Measurements from ENCODE around the gene OR11A1.

The OR11A1 gene, protein sequence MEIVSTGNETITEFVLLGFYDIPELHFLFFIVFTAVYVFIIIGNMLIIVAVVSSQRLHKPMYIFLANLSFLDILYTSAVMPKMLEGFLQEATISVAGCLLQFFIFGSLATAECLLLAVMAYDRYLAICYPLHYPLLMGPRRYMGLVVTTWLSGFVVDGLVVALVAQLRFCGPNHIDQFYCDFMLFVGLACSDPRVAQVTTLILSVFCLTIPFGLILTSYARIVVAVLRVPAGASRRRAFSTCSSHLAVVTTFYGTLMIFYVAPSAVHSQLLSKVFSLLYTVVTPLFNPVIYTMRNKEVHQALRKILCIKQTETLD

DNA sequence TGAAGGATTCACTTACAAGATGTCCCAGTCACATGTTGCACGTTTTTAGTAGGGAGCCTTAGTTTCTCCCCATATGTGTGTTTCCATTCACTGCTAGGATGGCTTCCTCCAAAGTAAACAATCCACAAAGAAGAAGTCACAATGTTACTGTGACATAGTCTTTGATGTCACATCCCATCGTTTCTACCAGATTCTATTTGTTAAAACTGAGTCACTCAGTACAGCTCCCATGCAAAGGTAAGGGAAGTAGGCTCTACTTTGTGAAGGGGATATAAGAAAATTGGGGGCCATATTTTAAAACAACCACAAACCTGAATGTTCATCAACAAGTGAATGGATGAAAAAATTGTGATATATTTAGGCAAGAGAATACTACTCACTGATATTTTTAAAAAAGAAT, at the start of gene OR11A1, which contains the start of gene OR2H1:
OR11A1 (minus strand) TSS at position 101 of the 400 bp plus-strand sequence. CDS start 29,430 bp downstream, outside the sequence.
OR2H1 (plus strand) TSS at position 185 of the 400 bp plus-strand sequence. CDS start 4,615 bp downstream, outside the sequence.
- no peak for DNase-seq

DNA sequence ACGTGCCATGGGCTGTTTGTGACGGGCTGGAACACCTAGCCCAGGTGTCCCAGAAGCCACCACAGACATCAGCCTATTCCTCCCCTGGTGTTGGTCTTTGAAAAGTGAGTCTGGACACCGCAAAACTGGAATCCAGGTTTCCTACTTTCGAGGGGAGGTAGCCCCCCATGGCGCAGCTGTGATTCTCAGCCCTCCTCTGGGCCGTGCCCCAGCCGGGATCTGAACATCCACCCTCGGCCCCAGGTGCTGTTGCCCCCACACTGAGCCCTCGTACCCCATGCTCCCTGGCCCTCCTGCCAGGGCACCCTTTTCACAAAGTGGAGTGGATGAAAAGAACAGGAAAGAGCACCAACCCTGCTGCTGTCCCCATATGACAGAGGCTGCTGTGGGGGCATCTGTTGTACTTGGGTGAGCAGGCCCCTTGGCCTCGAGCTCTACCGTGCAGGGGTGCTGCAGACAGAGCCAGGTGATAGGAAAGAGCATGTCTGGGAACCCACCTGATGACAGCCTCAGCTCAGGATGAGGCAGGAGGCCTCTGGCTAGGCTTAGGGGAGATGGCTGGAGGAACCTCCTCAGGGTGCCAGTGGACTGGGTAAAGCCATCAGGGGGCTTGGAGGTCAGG, 49.7 kb upstream of the OR11A1 start:
- no peak for DNase-seq

DNA sequence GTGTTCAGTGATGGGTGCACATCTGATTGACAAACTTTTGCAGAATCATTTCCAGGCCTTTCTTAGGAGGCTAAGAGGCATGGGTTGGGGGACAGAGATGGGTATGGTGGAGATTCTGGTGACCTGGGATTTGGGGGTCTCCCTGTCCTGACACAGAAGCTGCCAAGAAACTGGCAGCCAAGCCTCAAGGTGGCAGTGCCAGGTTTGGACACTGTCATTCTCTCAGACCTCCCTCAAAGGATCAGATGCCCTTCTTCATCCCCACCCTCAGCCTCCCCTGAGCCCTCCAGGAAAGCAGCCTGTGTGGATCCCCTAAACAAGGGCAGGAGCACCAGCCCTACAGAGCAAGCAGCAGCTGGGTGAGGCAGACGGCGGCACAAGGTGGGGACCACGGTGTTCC, 48.9 kb upstream of the OR11A1 start:
- no peak for DNase-seq

DNA sequence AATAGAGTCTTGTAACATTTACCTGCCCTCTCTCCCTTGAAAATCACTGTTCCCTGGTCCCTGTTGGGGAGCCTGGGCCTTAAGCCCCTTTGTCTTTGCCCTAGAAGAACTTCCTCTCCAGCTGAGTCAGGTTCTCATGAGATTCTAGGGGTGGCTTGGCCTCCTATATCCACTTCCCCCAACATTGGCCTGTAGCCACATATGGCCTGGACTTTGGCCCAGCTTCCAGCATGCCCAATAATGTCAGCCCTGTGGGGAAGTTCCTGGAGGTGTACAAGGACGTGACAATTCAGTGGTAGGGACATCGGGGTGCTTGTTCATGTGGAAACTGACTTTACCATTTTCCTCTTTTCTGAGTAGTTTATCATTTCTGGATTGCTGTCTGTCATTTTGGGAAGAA, 48.1 kb upstream of the OR11A1 start:
- DNase-seq = no peak

DNA sequence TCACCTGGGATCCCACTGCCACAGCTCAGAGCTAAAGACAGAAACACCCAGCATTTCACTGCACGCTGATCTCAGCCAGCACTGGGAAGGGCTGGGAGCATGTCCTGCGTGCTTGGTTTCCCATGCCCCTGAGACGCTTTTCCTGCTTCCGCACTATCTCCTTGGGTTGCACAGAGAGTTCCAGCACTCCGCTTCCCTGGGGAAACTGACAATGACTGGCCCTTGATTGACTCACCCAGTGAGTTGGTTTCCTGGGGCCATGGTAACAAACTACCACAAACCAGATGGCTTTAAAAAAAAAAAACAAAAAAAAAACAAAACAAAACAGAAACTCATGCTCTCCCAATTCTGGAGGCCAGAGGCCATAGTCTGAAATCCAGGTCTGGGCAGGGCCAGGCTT, 45.7 kb upstream of the OR11A1 start:
- no peak for DNase-seq

DNA sequence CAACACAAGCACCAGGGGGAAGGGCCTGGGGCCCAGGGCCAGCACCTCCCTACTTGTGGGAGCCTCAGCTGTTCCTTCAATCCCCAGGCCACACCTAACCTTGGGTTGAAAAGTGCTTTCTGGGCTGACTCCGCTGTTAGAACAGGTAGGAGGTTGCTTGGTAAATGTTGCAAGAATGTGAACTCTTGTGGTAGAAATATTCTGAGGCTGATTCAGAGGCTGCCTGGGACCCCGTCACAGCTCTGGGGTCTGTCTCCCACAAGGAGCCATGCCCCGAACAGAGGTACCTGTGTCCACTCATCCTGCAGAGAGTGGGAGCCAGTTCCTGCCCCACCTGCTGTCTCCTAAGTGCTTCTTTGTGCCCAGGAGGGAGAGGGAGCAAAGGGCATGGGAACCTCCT, 45.3 kb upstream of the OR11A1 start:
- no peak for DNase-seq

DNA sequence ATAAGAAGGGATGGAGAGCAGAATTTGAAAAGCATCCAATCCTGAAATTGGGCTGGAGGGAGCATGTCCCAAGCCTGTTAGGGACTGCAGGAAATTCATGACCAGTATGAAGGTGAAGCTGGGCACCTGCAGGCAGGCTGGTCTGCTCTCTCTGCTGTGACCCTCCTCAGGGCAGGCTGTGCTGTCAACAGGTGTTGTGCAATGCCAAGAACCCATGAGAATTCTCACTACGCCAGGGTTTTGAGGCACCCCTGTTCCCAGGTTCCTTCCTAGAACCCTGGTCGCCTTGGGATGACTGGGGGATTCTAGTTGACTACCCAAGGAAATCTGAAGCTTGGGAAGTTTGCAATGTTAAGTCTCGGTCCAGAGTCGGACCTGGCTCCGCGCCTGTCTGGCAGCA, 44.2 kb upstream of the OR11A1 start:
- DNase-seq = no peak

DNA sequence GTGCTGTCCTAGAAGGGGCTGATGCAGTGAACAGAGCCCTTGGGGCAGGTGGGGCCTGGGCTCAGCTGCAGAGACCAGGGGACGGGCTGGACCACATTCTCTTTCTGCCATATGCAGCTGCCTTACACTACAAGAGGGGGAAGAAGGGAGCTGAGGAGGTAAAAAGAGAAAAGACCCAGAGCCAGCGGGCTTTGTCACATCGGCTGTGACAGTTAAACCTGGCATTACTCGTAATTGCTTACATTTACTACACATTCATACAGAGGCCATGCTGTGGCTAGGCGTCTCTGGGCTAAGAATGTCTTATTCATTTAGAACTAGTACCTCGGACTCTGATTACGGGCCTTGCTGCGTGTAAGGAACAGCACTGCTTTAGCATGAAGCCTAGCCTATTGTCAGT, 43.7 kb upstream of the OR11A1 start:
- DNase-seq = no peak

DNA sequence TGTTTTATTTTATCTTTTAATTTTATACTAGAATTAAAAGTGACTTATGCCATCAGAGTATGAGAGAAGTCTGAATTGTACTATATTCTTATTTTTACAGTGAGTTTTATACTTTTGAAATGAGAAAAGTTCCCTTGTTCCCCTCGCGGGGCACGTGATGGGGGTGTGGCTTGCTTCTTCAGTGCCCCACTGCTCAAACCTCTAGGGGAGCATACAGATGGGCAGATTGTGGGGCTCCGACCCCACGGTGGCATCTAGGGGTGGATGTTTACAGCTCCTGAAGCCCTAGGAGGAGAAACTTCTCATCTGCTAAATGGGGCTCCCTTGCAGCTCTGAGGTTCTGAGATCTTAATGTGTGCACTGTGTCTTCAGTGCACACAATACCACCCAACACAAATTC, 42.8 kb upstream of the OR11A1 start:
- DNase-seq = no peak

DNA sequence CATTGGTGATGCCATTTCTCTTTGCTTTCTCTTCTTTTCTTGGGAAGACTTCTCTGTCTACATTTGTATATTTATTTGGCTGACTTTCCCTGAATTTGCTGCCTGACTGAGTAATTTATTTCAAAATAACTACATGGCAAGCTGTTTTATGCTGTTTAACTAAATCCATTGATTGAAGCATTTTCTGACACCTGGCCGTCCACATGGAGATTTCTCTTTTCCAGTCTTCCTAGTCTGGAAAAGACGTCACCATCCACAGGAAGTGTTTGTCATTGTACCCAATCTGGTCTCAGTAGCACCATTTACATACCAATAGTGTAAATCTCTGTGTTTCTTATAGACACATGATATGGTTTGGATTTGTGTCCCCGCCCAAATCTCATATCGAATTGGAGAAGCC, 40.1 kb upstream of the OR11A1 start:
- DNase-seq = no peak

DNA sequence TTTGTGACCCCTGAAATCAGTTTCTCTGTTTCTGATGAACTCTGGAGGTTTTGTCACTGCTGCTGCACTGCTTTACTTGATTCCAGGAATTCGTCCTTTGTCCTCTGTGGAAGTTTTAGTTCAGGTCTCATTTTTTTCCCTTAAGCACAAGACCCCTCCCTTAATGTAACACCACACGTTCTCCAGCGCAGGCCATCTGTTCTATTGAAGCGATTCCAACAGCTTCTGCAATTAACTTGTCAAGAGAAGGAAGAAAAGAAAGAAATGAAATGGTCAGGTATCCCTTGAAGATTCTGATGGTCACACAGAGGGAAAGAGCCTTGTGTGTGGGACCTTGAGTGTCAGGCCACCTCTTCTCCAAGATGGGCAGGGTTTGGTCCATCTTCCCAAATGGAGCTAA, 38.7 kb upstream of the OR11A1 start:
- DNase-seq = no peak

DNA sequence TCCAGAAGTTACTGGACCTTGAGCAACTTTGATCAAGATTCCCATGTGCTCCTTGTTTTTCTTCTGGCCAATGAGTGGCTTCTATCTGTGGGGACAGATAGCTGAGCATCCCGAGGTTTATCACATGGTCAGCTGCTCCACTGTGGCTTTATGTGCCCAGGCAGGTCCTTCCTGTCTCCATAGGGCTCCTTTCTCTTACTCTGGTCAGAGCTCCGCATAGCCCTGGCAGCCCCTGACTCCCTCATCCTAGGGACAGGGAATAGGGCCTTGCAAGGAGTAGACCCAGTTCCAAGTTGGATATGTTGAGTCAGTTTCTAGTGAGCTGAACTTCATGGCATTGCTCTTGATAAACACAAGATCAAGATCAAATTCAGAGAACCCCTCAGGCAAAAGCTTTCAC, 37.3 kb upstream of the OR11A1 start:
- no peak for DNase-seq

DNA sequence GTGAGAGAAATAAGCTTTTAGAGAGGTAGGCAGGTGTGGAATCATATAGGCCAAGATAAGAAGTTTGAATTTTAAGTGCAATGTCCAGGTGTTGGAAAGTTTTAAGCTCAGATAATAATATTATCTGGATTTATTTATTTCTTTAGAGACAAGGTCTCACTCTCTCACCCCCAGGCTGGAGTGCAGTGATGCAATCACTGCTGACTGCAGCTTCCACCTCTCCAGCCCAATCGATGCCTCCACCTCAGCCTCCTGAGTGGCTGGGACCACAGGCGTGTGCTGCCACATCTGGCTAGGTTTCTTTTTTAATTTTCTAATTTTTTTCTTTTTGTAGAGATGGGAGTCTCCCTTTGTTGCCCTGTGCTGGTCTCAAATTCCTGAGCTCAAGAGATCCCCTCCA, 36.4 kb upstream of the OR11A1 start:
- no peak for DNase-seq

DNA sequence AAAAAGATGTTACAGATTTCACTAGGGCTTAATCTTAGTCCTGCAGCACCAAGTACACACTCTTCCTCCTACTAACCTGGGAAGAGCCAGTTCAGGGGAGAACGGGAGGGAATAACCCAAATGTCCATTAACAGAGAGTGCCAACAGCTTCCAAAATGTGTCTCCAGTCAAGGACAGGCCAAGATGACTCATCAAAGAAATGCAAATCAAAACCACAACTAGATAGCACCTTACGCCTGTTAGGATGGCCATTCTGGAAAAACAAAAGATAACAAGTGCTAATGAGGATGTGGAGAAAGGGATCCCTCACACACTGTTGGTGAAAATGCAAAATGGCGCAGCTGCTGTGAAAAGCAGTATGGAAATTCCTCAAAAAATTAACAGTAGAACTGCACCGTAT, 34.7 kb upstream of the OR11A1 start:
- DNase-seq = no peak

DNA sequence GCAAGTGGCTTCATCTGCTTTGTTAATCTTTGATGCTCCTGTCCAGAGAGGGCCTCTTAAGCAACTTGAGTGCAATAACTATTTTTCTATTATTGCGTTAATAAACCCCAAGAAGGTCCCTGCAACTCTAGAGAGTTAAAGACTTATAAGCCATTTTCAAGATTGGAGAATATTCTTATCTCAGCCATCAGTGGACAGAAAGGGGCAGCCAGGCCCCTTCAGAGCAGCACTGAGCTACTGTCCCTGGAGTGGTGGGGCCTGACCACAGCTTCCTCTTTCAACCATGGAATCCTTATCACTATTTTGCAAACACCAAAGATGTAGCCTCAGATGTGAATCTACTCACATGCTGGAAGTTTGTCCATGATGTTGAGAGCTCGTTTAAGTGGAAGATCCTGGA, 33.7 kb upstream of the OR11A1 start:
- DNase-seq = no peak

DNA sequence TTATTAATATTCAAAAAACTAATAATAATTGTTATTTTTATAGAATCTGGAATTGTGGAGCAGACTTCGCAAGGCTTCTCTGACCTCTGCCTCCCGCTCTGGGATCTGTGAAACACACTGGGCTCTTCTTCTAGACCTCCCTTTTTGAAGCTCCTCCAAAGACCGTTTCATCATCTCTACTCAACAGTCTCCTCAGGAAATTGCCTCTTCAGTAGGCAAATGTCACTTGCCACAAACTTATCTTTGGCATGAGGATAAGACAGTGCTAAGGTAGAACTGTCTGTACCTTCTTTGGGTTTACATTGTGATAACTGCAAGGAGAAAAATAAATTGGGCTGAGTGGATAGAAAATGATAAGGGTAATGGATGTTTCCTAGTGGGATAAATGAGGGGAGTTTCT, 33.2 kb upstream of the OR11A1 start:
- no peak for DNase-seq

DNA sequence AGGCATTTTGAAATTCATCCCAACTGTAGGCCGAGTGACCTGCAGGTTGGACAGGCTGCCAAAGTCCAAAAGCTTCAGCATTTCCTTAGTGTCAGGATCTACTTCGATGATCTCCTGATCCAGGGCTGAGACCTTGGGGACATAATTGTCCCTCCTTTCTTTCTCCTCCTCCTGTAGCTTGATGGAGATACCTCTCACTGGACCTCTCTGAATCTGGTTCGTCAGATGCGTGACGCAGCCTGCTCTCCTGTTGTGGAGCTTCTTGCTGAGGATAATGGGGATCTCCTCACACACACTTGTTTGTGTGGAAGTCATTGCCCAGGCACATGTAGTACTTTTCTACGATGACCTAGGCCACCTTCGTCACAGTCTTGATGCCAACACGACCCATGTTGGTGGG, 32.4 kb upstream of the OR11A1 start:
- DNase-seq = no peak

DNA sequence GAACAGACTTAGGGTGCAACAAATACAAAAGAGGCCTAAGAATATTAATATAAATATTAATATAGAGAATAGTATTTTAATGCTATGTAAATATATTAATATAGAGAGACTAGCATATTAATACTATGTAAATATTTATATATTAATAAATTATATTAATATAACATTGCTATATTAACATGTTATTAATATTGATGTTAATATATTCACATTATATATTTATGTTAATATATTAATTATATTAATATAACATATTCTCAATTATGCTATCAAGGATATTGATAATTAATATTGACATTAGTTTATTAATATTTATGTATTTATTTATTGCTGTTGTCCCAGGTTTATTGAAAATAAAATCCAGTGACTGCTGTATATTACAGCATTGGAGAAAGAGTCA, 32.0 kb upstream of the OR11A1 start:
- no peak for DNase-seq

DNA sequence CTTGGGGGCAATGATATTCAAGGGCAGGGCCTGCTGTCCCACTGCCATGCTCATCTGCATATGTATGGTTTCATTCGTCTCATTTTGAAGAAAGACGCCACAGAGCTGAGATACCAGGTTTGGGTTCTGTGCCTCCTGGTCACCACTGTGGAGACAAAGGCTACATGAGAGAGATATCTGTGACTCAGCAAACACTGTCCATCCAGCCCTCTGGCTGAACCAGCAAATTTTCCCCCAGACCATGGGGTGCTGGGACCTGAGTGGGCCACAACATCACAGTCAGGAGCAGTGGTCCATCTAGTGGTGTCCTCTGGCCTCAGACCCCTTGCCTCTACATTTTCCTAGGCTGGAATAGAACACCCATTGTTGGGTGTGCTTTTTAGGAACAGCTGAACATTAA, 30.8 kb upstream of the OR11A1 start, which contains the start of gene MAS1L:
MAS1L (minus strand) TSS at position 297 of the 400 bp plus-strand sequence; CDS start at position 243, 54 bp downstream.
- DNase-seq = no peak

DNA sequence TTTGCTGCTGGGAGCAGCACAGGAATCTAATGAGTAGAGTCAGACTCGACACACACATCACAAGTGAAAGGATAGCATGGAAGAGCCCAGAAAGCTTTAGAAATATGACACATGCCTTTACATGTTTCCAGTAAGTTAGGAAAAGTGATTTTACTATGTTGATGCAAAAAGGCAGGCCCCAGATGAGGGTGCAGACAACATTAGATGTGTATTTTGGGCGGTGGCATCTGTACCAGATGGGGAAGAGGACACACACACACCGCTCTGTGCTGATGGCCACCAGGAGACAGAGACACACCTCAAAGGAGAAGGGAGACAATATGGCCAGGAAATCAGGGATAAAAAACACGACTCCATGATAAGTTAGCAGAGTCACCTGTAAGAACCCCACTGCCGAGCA, 30.3 kb upstream of the OR11A1 start:
- no peak for DNase-seq

DNA sequence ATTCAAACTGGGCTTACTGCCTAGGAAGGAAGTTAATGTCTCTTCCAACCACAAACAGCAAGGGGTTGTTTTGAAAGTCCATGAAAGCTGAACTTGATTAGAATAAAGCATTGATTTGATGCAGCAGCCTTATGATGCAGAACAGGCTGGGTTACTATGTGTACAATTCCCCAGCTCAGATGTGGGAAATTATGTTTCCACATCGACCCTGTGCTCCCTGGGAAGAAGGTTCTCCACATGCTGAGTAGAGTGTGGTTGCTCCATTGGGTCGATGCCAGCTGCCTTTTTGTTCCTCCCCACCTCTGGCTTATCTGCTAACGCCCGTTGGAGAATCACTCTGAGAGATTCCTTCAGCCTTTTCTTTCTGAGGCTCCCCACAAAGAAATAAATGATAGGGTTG, 29.7 kb upstream of the OR11A1 start:
- no peak for DNase-seq

DNA sequence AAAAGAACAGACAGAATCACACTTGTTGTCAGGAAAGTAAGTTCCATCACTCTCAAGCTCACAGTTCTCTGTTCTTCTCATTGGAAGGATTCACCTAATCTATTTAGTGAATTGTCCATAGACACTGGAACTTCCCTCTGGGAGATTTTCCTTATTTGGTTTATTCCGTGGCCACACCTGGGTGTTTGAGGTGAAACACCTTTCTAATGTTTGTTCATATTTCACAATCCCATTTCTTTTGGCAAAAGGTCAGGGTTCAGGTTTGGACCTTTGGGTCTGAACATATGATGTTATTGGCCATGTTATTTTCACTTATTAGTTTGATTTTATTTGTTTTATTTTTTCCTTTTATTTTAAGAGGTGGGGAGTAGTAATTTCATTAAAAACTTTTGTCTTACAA, 26.9 kb upstream of the OR11A1 start:
- DNase-seq = no peak

DNA sequence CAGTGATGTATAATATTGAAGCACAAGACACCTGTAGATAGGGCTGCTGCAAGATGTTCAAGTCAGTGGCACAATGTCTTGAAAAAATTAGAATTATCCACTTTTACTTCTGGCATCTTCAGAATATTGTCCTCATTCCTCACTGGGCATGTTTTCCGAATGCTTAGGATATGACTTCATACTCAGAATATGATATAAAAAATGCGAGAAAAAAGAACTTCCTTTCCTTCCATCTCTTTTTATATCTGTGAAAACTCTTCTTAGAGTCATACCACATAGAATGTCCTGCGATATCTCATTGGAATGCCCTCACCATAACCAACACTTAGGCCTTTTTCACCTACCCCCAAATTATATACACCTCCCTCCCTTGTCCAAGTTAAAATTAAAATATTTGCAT, 26.3 kb upstream of the OR11A1 start:
- no peak for DNase-seq

DNA sequence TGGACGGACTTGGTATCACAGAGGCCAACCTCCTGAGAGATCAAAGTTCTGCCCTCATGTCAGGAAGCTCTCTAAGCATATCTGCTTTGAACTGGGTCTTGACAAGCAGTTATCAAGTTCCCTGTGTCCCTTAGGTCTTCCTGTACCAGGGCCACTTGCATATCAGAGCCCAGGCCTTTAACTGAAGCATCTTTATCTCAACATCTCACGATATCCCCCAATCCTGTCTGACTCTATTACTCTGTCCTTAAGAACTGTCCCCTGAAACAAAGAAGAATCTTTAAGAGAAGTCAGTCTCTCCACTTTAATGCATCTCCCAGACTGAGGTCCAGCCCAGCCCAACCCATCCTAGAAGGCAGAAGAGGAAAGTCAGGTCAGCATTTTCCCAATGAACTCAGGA, 22.7 kb upstream of the OR11A1 start:
- DNase-seq = no peak

DNA sequence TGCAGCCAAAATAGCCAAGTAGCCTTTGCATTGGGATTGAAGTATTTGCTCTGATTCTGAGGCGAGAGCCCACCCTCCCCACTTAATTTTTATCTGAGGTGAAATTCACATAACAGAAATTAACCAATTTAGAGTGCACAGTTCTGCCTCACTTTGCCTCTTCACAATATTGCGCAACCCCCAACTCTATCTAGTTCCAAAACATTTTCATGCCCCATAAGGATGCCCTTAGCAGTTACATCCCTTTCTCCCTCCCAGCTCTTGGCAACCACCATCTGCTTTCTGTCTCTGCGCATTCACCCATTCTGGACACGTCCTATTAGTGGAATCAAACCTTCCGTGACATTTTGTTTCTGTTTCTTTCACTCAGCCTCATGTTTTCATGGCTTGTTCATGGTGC, 21.9 kb upstream of the OR11A1 start:
- DNase-seq = no peak
